ENCODE results near the gene AHCTF1. TPM values are rescaled to one million over a fixed set of nuclear protein-coding genes. Genes with fewer than 3 reads are reported as not detected.

AHCTF1 gene
- total RNA-seq, 1 experiment from 2014 or later = 46.4 TPM

- TF ChIP-seq HMGXB4 (CRISPR knock-in tag; IDR thresholded peaks at IDR 0.05) (no peak), NFATC4 (CRISPR knock-in tag; IDR thresholded peaks at IDR 0.05) (0 out of 2 replicates have a peak, but pooled peaks have one; percentile 17), USF2 (CRISPR knock-in tag; IDR thresholded peaks at IDR 0.05) (no peak), ZNF121 (CRISPR knock-in tag; IDR thresholded peaks at IDR 0.05) (peak; percentile 97), GTF2I (CRISPR knock-in tag; conservative IDR thresholded peaks at IDR 0.05) (peak; percentile 84), ATF2 (CRISPR knock-in tag; IDR thresholded peaks at IDR 0.05; ENCODE audit: borderline replicate concordance, low read depth) (no peak), JUN (CRISPR knock-in tag; IDR thresholded peaks at IDR 0.05) (no peak), KAT7 (CRISPR knock-in tag; IDR thresholded peaks at IDR 0.05; ENCODE audit: borderline replicate concordance) (no peak), NR3C1 (CRISPR knock-in tag; conservative IDR thresholded peaks at IDR 0.05; ENCODE audit: low read depth) (no peak), PRRX2 (CRISPR knock-in tag; IDR thresholded peaks at IDR 0.05) (0 out of 2 replicates have a peak, but pooled peaks have one; percentile 64), AFF4 (CRISPR knock-in tag; IDR thresholded peaks at IDR 0.05; ENCODE audit: borderline replicate concordance) (no peak), ZNF138 (CRISPR knock-in tag; conservative IDR thresholded peaks at IDR 0.05) (no peak), CDX4 (CRISPR knock-in tag; IDR thresholded peaks at IDR 0.05; ENCODE audit: borderline replicate concordance) (no peak), ZNF232 (CRISPR knock-in tag; IDR thresholded peaks at IDR 0.05) (no peak)
Observed at GRCh38 chr1:246932366-246932700, 585 bp upstream of the AHCTF1 start (continued).

GRCh38 chr1:246930830-246931548 is 759 bp downstream of the AHCTF1 start:
- Mint-ChIP-seq H3K27me3 (ENCODE audit: low read depth) (no peaks in the 10 kb centered on the region), H3K27ac (peak overlapping the region; percentile 92), H3K4me3 (peak overlapping the region; percentile 94), H3K36me3 (peaks cover 22% of the 10 kb centered on the region), H3K9me3 (no peaks in the 10 kb centered on the region), H3K4me1 (peaks cover 29% of the 10 kb centered on the region)
- DNase-seq (ENCODE audit: low spot score) (peak; percentile 59), ATAC-seq (peak; percentile 9)
- CTCF ChIA-PET = interaction anchor here (1.0 to 1.8 kb wide), 2 partner anchors 41 to 188 kb away, joined by 3 to 6 read pairs; no protein-coding TSS in a partner anchor
- POLR2A ChIA-PET = no interaction called here
- no peak for TF ChIP-seq ZNF512 (CRISPR knock-in tag; IDR thresholded peaks at IDR 0.05; ENCODE audit: borderline replicate concordance)
- TF ChIP-seq ZBTB43 (CRISPR knock-in tag; IDR thresholded peaks at IDR 0.05) = no peak
- no peak for TF ChIP-seq HMGXB4 (CRISPR knock-in tag; IDR thresholded peaks at IDR 0.05)
- TF ChIP-seq ZNF425 (CRISPR knock-in tag; conservative IDR thresholded peaks at IDR 0.05) = no peak
- no peak for TF ChIP-seq GABPB1 (CRISPR knock-in tag; IDR thresholded peaks at IDR 0.05)
- no peak for TF ChIP-seq MXD4 (CRISPR knock-in tag; IDR thresholded peaks at IDR 0.05; ENCODE audit: borderline replicate concordance)
- TF ChIP-seq ZNF671 (CRISPR knock-in tag; IDR thresholded peaks at IDR 0.05) = no peak

Data from WTC11 (cell line).